Measurements from ENCODE around the gene NHLRC4.

Gene NHLRC4

GRCh38 chr16:531494-532125, 35.2 kb upstream of the NHLRC4 start:
- DNase-seq, result no peak

DNA sequence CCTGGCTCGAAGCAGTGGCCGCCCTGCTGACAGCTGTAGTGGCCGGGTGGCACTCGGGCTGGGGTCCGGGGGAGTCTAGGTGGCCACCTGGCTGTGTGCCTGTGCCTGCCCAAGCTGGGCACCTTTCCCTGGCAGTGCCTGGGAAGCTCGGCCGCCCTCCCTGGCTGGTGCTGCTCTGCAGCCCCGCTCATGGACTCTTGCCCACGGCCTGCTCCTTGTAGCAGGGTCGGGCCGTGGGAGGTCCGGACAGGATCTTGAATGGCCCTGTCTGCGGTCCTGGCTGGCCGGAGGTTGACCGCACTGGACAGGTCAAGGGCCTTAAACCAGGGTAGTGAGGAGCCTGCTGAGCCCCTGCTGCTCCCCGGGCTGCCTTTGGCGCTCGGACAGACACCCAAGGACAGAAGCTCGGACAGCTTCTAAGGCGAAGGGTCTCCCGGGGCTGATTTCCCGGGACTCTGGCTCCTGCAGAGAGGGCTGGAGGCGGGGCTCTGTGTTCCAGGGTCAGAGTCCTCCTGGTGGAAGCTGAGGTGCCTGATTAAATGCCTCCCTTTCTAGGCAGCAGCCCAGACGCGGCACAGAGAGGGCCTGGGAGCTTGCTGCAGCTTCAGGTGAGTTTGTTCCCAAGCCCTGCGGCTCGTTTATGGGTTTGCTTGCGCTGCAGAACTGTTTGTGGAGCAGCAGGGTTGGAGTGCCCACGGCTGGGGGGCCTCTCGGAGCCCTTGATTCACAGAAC, 33.2 kb upstream of the NHLRC4 start:
- no peak for DNase-seq

- no peak for DNase-seq
Observed at GRCh38 chr16:534135-534534, 32.7 kb upstream of the NHLRC4 start.

DNA sequence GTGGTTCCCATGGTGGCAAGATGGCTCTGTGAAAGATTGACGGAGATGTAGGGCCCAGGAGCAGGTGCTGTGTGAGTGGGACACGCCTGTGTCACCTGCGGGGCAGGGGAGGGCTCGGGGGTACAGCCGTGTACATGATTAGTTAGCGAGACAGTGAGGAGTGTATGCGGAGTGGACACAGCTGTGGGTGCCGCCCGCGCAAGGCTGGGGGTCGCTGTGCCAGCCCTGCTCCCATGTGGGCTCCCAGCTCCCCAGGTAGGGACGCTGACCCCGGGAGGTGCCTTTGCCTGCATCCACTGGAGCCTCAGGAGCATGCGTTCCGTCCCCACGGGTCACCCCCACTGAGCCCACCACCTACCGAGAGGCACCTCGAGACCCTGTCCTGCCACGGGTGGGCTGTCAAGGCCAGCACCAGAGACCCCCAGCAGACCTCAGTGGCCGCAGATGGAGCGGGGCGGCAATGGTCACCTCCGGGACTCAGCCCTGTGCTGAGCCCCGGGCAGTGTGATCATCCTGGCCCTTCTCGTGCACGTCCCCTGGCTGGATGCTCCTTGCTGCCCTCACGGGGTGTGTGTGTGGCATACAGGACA, 31.9 kb upstream of the NHLRC4 start:
- DNase-seq, result no peak

- no peak for DNase-seq
Observed at GRCh38 chr16:535446-536405, 31.1 kb upstream of the NHLRC4 start.

GRCh38 chr16:536746-537145, 30.1 kb upstream of the NHLRC4 start:
- no peak for DNase-seq

DNA sequence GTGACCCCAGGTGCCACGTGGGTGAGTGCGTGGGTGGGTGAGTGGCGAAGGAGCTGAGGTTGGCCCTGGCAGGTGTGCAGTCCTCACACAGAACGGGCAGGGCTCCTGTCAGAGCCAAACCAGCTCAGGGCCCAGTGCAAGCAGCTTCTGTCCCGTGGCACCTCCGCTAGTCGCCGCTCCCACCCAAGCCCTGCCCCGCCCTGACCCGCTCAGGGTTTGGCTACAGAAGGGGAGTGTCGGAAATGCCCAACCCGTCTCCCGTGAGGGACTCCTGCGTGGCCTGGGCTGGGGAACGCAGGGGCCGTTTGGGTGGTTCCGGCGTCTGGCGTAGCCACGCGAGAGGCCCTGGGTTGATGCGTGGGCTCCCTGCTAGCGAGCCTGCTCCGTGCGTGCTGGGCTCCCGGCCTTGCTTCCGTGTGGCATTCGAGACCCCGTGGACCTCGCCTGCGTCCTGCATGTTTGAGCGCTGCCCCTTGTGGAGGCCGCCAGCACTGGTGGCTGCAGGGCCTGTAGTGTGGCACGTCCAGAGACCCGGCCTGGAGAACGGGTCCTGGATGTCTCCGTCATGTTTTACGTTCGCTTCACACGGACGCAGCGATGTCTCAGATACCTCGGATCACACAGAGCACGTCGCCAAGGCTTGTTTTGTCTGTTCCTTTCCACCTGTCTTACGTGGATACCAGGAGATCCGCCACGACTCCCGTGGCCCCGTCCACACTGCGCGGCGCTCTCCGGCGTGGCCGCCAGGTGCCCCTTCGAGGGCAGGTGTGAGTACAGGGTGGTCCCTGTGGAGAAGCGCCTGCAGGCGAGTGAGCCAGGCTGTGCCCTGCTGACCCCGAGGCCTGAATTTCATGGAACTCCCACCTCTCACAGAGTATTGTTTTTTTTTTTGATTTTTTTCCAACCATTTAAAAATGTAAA, 29.1 kb upstream of the NHLRC4 start:
- DNase-seq, result no peak

GRCh38 chr16:539901-540530, 26.8 kb upstream of the NHLRC4 start:
- DNase-seq, result no peak

- no peak for DNase-seq
Observed at GRCh38 chr16:540645-541340, 26.0 kb upstream of the NHLRC4 start.

- no peak for DNase-seq
Observed at GRCh38 chr16:543301-544164, 23.3 kb upstream of the NHLRC4 start.

- no peak for DNase-seq
Observed at GRCh38 chr16:544517-544916, 22.3 kb upstream of the NHLRC4 start.

DNA sequence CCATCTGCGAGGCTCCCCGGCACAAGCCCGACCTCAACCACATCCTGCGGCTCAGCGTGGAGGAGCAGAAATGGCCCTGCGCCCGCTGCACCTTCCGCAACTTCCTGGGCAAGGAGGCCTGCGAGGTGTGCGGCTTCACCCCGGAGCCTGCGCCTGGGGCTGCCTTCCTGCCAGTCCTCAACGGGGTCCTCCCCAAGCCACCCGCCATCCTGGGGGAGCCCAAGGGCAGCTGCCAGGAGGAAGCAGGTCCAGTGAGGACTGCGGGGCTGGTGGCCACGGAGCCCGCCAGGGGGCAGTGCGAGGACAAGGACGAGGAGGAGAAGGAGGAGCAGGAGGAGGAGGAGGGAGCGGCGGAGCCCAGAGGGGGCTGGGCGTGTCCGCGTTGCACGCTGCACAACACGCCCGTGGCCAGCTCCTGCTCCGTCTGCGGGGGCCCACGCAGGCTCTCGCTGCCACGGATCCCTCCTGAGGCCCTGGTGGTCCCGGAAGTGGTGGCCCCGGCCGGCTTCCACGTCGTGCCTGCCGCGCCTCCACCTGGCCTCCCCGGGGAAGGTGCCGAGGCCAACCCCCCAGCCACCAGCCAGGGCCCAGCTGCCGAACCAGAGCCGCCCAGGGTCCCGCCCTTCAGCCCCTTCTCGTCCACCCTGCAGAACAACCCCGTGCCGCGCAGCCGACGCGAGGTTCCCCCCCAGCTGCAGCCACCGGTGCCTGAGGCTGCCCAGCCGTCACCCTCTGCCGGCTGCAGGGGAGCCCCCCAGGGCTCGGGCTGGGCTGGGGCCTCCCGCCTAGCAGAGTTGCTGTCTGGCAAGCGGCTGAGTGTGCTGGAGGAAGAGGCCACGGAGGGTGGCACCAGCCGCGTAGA, 19.7 kb upstream of the NHLRC4 start:
- DNase-seq, result no peak

GRCh38 chr16:548586-548985, 18.2 kb upstream of the NHLRC4 start:
- DNase-seq, result no peak

GRCh38 chr16:549544-550263, 17.1 kb upstream of the NHLRC4 start:
- DNase-seq, result no peak

DNA sequence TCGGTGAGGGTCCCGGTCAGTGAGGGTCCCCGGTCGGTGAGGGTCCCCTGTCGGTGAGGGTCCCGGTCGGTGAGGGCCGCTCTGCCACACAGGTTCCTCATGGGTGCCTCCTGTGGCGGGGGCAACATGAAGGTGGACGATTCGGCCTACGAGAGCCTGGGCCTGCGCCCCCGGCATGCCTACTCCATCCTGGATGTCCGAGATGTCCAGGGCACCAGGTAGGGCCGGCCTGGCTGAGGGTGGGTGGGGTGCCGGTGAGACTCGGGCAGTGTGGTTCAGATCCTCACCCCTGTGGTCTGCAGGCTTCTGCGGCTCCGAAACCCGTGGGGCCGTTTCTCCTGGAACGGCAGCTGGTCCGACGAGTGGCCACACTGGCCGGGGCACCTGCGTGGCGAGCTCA, 15.6 kb upstream of the NHLRC4 start:
- no peak for DNase-seq

DNA sequence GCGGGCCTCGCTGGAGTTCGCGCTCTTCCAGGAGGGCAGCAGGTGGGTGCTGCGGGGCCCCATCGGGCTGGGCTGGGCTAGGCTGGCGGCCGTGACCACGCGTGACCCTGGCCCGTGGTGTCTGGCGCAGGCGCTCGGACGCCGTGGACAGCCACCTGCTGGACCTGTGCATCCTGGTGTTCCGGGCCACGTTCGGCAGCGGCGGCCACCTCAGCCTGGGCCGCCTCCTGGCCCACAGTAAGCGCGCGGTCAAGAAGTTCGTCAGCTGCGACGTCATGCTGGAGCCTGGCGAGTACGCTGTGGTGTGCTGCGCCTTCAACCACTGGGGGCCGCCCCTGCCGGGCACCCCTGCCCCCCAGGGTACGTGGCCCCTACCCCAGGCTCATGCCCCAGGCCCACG, 14.6 kb upstream of the NHLRC4 start:
- DNase-seq, result no peak

DNA sequence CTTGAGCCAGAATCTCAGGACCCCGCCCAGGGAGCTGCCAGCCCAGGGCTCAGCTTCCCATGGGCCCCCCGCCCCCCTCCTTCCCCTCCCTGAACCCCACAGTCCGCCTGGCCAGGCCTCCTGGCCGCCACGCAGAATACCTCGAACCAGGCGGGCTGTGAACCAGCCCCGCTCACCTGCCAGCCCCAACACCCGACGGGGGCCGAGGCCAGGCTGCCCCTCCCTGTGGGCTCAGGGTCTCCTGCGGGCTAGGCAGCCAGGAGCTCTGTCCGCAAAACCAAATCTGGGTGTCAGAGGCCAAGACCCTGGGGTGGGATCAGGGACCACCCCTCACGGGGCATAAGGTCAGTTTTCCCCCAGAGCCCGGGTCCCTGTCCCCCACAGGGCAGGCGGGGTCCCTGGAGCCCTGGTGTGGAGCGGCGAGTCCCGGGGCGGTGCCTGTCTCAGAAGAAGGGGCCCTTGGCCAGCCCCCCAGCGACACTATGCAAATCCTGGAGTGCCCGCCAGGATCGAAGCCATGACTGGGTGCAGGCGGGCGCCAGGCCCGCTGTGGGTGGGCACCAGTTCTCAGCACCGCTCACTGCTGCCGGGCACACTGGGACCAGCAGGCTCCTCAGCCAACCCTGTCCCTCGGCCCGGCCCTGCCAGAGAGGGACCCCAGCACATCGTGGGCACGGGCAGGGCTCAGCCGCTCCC, 13.1 kb upstream of the NHLRC4 start:
- no peak for DNase-seq

DNA sequence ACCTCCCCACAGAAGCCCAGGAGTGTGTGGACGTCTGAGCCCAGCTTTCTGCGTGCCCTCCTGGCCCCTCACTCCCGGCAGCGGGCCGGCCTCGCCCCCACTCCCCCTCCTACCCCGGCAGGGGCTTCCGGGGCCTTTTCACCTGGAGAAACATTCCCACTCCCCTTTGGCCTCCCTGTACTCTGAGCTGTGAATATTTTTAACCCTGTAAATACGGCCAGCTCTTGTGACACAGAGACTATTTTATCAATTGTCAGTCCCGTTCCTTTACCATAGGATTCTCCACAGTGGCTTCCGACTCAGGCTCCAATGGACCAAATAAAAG, 12.5 kb upstream of the NHLRC4 start:
- DNase-seq, result no peak
